GM12878 (cell line): ENCODE results near the gene NKD2.

ENCODE experiments used
- CTCF ChIP-seq, 3 experiments: IDR thresholded peaks in 2 of 3; conservative IDR thresholded peaks in 1 of 3; 2 replicates each; pipeline ENCODE4 v1.5.1; 2011; ENCODE audit warnings: low read depth in 3 of 3, low read length in 3 of 3, mild to moderate bottlenecking in 3 of 3, control low read depth in 2 of 3, moderate library complexity in 2 of 3, inconsistent platforms in 1 of 3, mixed read lengths in 1 of 3; ENCODE audit not compliant: control insufficient read depth in 2 of 3, insufficient read depth in 1 of 3; ENCODE audit errors: extremely low read depth in 1 of 3
- POLR2A ChIP-seq: IDR thresholded peaks from 2 replicates; pipeline ENCODE4 v1.6.1; 2011; ENCODE audit warnings: low read depth, mild to moderate bottlenecking, low read length
- YBX1 ChIP-seq: fragments of 450-650 bp; IDR thresholded peaks from 2 replicates; pipeline ENCODE4 v1.6.1; 2016; ENCODE audit warnings: antibody characterized with exemption

GRCh38 chr5:1061916-1062315 lies 53.3 kb downstream of the NKD2 start:
- no peak for TF ChIP-seq CTCF (IDR thresholded peaks at IDR 0.05 in 2 of 3, conservative IDR thresholded peaks at IDR 0.05 in 1 of 3; ENCODE audit: control insufficient read depth in 2 of 3, extremely low read depth in 1 of 3, insufficient read depth in 1 of 3, low read depth in 3 of 3, low read length in 3 of 3)
- no peak for TF ChIP-seq POLR2A
- TF ChIP-seq YBX1: no peak
